Mucosa of descending colon (tissue), 3 donors: ENCODE results near the gene CPNE5. TPM values are rescaled to one million over a fixed set of nuclear protein-coding genes. Genes with fewer than 3 reads are reported as not detected.

Experiments
- ATAC-seq: fragments of 200-7000 bp; cut with Tn5 transposase; one replicate; pipeline ENCODE4 v1.9.1; 2020; ENCODE audit warnings: mild to moderate bottlenecking, moderate library complexity
- DNase-seq, 3 donors: peaks; one replicate each; pipeline ENCODE4 v3.0.0-alpha.2; 2020
- H3K36me3 ChIP-seq: fragments of 200-600 bp; one replicate; pipeline ENCODE4 v1.8.0; 2021; ENCODE audit warnings: low read depth, mild to moderate bottlenecking
- H3K4me1 ChIP-seq: fragments of 200-600 bp; one replicate; pipeline ENCODE4 v1.8.0; 2021; ENCODE audit warnings: low read depth, mild to moderate bottlenecking
- H3K4me3 ChIP-seq: fragments of 200-600 bp; one replicate; pipeline ENCODE4 v1.8.0; 2021; ENCODE audit warnings: mild to moderate bottlenecking
- H3K9me3 ChIP-seq: fragments of 200-600 bp; one replicate; pipeline ENCODE4 v1.8.0; 2021; ENCODE audit warnings: mild to moderate bottlenecking
- intact Hi-C, 2 donors: fragments of 100-400 bp; cut with DNase I in 1 of 2; cut with micrococcal nuclease in 1 of 2; formaldehyde crosslinking; loops; one replicate each; pipeline versions ENCODE4 v1.11.0 to v1.11.1; 2022; cut with DNase I, micrococcal nuclease
- total RNA-seq, 3 donors: library from RNA; stranded (reverse); fragmentation: NEBNext Ultra II Directional in 2 of 3; extraction: Animal tissue kit (Norgen Biotek cat#: 25700) in 2 of 3; gene quantifications; one replicate each; pipeline versions ENCODE4 v1.2.1 to v1.2.4, GENCODE V29; 2021 to 2023
- TF ChIP-seq, protein P1 (sequence below): fragments of 200-600 bp; IDR thresholded peaks from one replicate; pipeline ENCODE4 v1.8.0; 2022; ENCODE audit warnings: antibody characterized with exemption, mild to moderate bottlenecking
- donor health status: DM: no; HTN: no; CAD: no; lungs with moderate emphysema.
- donor health status: DM: no; HTN: no; CAD: no.
- donor health status: DM: no; HTN: yes; CAD: no.

Gene CPNE5
- total RNA-seq, 3 donors from 2014 or later: 4.7 to 15.2 (median 6.1) TPM

DNA sequence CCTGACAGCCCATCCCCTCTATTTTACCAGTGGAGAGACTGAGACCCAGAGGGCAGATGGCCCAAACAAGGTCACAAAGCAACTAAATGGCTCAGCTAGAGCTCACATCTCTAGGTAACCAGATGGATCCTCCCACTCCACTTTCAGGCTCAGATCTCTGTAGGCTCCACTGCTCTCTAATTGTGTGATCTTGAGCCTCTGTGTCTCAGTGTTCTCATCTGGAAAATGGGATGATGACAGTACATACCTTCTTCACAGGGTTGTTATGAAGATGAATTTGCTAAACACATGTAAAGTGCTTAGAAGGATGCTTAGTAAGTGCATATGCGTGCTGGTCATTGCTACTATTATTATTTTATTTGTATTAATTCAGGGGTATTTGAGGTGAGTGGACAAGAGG is 101.1 kb downstream of the CPNE5 start:
- DNase-seq (no peak), ATAC-seq (no peak)
- Histone ChIP-seq H3K9me3 (no peaks in the 10 kb centered on the region), H3K4me1 (peaks cover 24% of the 10 kb centered on the region), H3K36me3 (no peaks in the 10 kb centered on the region), H3K4me3 (no peak overlapping the region)
- TF ChIP-seq, protein P1, sequence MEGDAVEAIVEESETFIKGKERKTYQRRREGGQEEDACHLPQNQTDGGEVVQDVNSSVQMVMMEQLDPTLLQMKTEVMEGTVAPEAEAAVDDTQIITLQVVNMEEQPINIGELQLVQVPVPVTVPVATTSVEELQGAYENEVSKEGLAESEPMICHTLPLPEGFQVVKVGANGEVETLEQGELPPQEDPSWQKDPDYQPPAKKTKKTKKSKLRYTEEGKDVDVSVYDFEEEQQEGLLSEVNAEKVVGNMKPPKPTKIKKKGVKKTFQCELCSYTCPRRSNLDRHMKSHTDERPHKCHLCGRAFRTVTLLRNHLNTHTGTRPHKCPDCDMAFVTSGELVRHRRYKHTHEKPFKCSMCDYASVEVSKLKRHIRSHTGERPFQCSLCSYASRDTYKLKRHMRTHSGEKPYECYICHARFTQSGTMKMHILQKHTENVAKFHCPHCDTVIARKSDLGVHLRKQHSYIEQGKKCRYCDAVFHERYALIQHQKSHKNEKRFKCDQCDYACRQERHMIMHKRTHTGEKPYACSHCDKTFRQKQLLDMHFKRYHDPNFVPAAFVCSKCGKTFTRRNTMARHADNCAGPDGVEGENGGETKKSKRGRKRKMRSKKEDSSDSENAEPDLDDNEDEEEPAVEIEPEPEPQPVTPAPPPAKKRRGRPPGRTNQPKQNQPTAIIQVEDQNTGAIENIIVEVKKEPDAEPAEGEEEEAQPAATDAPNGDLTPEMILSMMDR: no peak
- intact Hi-C loops: no loop called here

DNA sequence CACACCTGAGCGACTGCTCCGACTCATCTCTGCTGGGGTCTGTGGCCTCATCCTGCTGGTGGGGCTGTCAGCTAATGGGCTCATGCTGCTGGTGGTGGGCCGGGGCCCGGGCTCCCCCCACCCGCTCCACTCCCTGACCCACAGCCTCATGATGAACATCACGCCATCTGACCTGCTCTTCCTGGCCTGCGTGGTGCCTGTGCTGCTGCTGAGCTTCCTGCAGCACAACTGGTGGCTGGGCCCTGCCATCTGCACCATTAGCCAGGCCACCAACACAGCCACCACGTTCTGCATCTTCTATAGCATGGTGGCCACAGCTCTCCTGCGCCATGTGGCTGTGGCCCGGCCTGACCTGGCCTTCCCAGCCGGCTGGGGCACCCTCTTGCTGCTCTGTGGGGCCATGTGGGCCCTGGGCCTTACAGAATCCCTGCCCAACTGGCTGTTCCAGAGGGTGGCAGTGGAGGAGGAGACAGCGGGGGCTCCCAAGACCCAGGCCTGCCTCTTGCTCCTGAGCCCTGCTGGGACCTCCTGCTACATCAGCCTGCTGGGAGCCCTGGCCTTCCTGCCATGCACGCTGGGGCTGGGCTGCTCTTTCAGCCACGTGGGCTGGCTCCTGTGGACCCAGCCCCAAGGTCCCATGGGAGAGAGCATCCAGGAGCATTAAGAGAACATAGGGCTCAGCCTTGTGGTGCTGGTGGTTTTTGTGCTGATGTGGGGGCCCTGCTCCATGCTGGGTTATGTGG is 102.0 kb downstream of the CPNE5 start:
- intact Hi-C loops: no loop called here
- DNase-seq: peak in 1 of 3 donors; percentile 33
- Histone ChIP-seq H3K9me3 (no peaks in the 10 kb centered on the region), H3K4me3 (no peak overlapping the region), H3K4me1 (peaks cover 18% of the 10 kb centered on the region), H3K36me3 (no peaks in the 10 kb centered on the region)
- no peak for ATAC-seq
- TF ChIP-seq, protein P1: no peak

DNA sequence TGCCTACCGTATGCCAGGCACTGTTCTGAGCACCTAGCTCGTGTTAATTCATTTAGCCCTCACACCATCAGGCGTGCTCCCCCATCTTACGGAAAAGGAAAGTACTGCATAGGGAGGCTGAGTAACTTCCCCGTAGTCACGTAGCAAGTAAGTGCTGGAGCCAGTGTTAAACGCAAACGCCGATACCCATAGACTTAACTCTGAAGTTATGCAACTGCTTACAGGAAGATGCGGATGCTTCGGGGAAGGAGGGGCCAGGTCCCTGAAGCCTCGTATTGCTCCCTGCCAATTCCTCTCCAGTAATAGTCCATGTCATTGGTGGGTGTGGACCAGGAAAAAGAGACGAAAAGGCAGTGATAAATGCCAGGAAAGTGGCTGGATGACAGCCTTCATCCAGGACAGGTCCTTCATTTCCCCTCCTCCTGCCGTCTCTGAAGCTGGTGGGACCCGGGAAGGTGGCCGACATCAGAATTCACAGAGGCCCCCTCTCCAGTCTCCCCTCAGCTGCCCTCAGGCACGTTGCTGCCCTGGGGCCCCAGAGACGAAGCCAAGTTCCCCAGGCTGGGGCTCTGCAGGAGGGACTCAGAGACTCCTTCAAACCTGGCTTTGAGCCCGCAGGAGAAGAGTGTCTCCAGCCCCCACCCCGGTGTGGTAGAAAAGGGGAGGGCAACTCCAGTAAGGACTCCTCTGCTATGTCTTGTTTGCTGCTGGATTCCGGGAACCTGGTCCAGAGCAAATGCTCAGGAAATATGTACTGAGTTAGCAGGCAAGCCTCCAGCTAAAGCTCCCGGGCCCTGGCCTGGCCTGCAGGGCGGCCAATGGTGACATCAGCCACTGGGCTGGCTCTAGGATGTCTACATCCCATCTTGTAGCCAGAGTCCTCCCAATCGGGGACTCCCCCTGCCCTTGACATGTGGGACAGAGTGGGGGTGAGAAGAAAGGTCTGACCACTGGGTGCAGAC is 103.9 kb downstream of the CPNE5 start:
- intact Hi-C loops: no loop called here
- no peaks in the 10 kb centered on the region for H3K36me3 ChIP-seq
- H3K9me3 ChIP-seq: no peaks in the 10 kb centered on the region
- TF ChIP-seq, protein P1: no peak
- H3K4me1 ChIP-seq: peaks cover 14% of the 10 kb centered on the region
- no peak overlapping the region for H3K4me3 ChIP-seq
- ATAC-seq (peak; percentile 91), DNase-seq (peak; percentile 69 to 84 (median 79))

DNA sequence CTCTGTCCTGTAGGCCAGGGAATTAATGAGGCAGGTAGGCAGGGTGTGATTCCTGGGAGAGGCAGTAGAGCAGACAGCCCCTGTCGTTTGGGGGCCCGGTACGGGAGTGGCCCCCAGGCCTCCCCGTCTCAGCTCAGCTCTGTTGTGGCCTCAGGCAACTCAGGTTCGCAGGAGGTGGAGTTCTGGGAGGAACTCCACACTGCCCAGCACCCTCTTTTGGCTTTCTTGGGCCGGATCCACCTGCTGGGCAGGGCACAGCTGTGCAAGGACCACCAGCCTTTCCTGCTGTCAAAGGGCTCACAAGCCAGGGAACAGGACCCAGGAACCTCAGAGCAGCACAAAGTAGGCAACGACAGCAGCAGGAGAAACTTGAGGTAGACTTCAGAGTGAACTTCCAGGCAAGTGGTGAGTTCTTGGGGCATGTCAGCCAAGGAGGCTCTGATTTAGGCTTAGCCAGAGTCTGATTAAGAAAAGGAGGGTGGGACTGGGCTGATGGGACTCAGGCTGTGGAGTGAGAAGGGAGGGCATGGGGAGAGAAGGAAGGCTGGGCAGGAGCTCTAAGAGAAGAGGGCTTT is 104.7 kb downstream of the CPNE5 start:
- TF ChIP-seq, protein P1: no peak
- H3K4me1 ChIP-seq: peaks cover 14% of the 10 kb centered on the region
- no peaks in the 10 kb centered on the region for H3K36me3 ChIP-seq
- no peak overlapping the region for H3K4me3 ChIP-seq
- intact Hi-C loops: no loop called here
- DNase-seq (peak in 2 of 3 donors; percentile 28 to 43), ATAC-seq (no peak)
- H3K9me3 ChIP-seq: no peaks in the 10 kb centered on the region

DNA sequence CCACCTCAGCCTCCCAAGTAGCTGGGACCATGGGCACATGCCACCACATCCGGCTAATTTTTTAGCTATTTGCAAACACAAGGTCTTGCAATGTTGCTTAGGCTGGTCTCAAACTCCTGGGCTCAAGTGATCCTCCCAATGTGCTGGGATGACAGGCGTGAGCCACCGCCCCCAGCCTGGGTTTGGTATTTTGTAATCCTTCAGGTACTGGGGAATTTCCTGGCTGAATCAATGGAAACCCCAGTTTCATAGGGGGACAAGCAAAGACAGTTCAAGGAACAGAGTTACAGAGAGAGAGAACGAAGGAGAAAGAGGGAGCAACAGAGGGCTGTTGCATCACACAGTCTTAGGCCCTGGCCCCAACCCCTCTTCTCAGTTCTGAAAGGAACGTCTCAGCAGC is 105.9 kb downstream of the CPNE5 start:
- Histone ChIP-seq H3K4me1 (peaks cover 14% of the 10 kb centered on the region), H3K4me3 (no peak overlapping the region), H3K36me3 (no peaks in the 10 kb centered on the region), H3K9me3 (no peaks in the 10 kb centered on the region)
- ATAC-seq: no peak
- TF ChIP-seq, protein P1: no peak
- intact Hi-C loops: no loop called here
- peak in 1 of 3 donors; percentile 18 for DNase-seq
